GM18499 (cell line): ENCODE data around the gene AWAT1.
"Not testable (repeated sequence)": the region's sequence is repeated elsewhere in the genome, so short reads cannot be mapped to it uniquely, and the experiment has no call there.

Experiments used
- ATAC-seq: cut with Tn5 transposase; IDR thresholded peaks from one replicate; pipeline ENCODE4 v1.9.1; 2021; ENCODE audit warnings: moderate number of reproducible peaks; ENCODE audit not compliant: insufficient read depth, unreplicated experiment

The AWAT1 gene

DNA sequence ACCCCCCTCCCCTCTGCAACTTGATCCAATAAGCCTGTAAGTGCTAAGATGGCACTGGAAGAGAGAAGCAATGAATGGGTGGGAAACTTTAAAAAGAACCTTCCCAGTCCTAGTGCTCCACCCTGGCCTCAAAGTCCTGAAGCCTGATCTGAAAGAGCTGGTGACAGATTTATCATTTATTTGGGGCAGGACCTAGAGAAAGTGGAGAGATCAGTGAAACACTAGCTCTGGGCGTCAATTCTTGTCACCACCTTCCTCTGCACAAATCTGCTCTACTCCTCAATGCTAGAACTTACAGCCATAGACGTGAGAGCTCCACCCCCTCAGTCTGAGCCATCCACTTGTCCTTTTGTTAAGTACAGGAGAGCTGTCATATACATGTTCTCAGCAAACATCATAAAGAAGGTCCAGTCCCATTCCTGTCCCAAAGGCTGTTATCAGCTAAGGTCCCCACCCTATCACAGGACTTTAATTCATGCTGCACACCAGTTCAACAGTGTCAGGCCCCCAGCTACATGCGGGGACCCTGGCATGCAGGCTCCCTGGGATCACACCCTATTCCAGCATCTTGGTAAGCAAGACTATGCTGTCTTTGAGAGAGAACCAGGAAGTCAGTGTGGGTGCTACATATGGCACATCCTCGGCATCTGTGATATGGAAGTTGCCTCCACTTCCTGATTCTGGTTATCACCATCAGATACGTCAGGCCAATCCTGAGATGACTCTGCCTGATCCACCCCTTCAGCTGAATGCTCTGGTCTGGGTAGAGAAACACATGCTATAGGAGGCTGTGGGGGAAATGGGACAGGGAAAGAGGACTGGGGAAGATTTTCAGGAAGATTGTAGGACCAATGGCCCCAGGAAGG lies 23.2 kb downstream of the AWAT1 start:
- no peak for ATAC-seq

DNA sequence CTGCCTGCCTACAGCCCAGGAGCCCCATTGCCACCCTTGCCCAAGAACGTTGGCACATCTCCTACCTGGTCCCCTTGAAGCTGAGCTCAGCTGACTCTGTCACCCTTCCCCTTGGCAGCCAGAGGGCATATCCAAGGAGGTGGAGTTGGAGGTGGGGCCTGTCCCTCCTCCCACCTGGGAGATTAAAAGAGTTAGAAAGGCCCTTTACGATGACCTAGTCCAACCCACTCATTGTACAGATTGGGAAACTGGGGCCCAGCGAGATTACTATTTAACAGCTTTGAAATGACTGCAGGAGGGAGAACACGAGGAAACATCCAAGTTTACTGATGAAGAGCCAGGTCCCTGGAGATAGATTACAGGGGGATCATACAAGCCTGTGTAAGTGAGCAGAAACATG lies 25.6 kb downstream of the AWAT1 start, which contains the start of gene P2RY4:
P2RY4 (minus strand) TSS at position 101 of the 400 bp plus-strand sequence. CDS start 580 bp downstream, outside the sequence.
- no peak for ATAC-seq

DNA sequence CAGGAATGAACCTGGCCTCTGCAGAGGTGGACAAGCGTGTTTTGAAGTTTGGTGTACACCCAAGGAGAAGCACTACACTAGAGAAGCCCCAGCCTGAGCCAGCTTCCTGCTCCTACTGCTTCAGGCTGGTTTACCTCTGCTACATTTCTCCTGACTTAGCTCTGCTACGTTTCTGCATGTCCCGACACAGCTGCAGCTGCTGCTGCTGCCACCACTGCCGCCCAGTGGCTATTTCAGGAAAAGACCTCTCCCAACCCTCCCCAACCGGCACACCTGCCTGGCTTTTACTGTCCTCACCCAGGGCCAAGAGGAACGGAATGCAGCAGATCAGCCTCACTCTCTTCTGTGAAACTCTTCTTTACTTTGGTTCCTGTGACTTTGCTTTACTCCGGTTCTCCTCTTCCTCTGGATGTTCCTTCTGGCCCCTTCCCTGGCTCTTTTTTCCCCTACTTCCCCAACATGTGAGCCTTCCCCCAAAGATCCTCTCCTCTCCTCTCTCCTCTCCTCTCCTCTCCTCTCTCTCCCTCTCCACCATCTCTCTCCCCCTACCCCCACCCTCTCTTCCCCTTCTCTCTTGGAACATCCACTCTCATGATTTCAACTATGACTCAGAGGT lies 28.6 kb downstream of the AWAT1 start:
- no peak for ATAC-seq

DNA sequence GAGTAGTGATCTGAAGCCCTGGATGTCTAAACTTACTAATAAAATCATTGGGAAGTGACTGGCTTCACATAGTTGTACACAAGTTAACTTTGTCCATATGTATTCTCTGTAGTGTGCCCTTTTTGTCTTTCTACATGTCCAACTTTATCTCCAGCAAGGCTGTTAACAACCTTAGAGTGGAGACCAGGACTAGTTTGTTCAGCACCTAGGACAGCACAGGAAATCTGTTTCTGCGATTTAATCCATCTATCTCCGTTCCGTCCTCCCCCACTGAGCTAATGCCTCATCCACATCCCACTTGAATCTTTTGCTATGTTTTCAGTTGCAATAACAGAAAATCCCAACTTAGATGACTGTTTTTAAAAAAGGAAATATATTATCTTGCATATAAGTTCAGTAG lies 30.3 kb downstream of the AWAT1 start:
- no peak for ATAC-seq

DNA sequence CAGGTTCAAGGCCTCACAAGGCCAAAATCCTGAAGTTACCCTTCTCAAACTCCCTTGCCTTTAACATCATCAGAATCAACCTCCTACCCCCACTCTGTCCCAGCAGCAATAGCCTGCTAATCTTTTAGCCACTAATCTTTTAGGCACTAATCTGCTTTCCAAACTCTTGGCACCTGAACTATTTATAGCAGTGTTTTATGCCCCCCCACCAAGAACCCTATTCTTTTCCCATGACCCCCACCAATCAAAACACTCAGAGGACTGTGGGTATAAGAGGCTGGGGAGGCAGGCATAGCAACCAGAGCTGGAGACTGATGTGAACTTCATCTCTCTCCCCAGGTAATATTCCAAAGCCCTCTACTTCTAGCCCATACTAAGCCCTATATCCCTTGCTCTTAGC lies 33.6 kb downstream of the AWAT1 start, which contains the start of gene ARR3:
ARR3 (plus strand) TSS at position 301 of the 400 bp plus-strand sequence. CDS start 1,052 bp downstream, outside the sequence.
- ATAC-seq = no peak

DNA sequence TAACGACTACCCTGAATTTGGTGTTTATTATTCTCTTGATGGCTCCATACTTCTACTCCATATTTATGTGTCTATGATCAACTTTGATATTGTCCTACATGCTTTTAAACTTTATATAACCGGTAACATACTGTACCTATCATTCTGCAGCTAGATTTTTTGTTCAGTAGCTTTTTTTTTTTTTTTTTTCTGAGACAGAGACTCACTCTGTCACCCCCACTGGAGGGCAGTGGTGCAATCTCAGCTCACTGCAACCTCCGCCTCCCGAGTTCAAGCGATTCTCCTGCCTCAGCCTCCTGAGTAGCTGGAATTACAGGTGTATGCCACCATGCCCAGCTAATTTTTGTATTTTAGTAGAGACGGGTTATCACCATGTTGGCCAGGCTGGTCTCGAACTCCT lies 39.6 kb downstream of the AWAT1 start:
- ATAC-seq = not testable (repeated sequence)

DNA sequence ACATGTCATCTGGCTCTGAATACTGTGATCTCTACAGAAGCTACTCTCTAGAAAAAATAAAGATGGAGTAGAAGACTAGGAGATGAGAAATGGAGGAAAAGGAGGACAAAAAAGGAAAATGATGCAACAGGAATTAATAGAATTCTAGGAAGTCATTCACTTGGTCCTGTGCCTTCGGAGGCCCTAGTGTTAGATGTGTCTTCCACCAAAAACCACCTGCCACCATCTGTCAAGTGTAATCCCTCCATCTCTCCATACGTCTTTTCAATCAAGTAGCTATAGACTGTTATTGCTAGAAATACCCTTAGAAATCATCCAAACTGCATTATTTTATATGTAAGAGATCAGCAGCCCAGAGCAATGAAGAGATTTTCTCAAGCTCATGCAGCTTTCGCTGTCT lies 44.6 kb downstream of the AWAT1 start:
- ATAC-seq = no peak

DNA sequence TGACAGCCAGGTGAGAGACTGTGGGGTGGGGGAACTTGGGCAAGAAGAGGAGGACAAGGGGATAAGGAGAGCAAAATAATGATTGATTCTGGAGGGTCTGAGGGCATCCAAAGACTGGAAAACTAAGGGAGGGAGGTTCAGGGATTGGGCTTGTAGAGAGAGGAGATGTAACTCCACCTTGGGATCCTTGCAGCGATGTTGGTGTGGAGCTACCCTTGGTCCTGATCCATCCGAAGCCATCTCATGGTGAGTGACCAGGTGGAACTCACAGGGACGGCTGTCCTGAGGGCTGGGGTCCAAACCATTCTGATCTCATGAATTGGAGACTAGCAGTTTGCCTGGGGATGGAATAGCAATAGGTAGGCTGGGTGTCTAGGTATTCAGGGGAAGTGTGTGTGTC lies 46.1 kb downstream of the AWAT1 start:
- no peak for ATAC-seq

DNA sequence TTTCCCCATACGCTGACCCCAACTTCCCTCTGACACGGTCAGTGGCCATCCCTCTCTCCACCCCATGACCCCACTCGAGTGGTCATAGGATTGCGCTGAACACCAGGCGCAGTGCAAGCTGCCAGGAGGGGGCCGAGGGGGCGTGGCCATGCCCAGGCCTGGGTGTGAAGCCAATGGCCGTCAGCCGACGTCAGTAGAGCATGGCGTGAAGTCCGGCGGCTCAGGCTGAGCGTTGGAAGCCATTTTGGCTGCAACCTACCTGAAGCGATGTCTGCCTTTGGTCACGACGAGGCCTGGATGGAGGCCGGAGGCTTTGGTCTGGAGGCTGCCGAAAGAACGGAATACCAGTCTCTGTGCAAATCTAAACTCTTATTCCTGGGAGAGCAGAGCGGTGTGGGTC lies 47.5 kb downstream of the AWAT1 start, which contains the start of gene RAB41:
RAB41 (plus strand) TSS at position 222 of the 400 bp plus-strand sequence; CDS start at position 268, 46 bp downstream.
- ATAC-seq = no peak

DNA sequence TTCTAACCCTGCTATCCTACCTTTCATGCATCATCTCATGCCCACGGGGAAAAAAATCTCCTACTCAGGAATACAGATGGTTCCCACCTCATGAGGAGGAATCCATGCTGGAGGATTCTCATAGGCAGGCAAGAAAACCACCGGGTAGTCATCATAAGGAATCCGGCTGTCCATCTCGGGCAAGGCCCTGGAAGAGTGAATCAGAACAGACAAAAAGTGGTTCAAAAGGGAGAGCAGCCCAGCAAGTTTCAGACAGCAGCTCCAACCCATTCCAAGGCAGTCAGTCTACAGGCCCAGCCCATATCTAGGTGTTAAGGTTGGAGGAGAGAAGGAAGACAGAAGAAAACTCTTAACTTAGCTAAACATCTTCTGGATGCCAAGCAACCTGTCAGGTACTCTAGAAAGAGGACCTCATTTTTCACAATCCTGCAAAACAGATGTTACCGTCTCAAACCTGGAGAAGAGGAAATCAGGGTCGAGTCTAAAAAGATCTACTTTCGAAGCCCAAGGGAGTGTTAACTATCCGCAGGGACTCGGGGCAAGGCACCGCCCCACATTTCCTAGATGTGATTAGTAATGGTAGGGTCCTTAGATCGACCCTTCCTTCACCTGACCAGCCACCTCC lies 54.8 kb downstream of the AWAT1 start:
- no peak for ATAC-seq
